PC-9 (cell line): ENCODE results near the gene HRNR. TPM values are rescaled to one million over a fixed set of nuclear protein-coding genes. Genes with fewer than 3 reads are reported as not detected.

Source experiments
- BruUV-seq: library from RNA; stranded (reverse); fragments of 400-500 nt; replicated peaks from 2 replicates; lab custom pipeline; 2021; lab: Mats Ljungman, UMichigan
- CTCF ChIA-PET: fragments of 300-600 bp; sonication (Branson Sonifier 250); formaldehyde crosslinking; loops from one replicate; lab custom pipeline; 2022; ENCODE audit warnings: antibody characterized with exemption; lab: Charles Lee
- POLR2A ChIA-PET: fragments of 300-600 bp; sonication (Branson Sonifier 250); formaldehyde crosslinking; loops from one replicate; lab custom pipeline; 2022; ENCODE audit warnings: antibody characterized with exemption; ENCODE audit not compliant: unreplicated experiment; lab: Charles Lee
- DNase-seq, 2 experiments: peaks; one replicate each; pipeline versions ENCODE4 v3.0.0 to v3.0.0-alpha.2; 2015 to 2022; ENCODE audit warnings: mixed read lengths in 1 of 2
- H2AFZ ChIP-seq: fragments of 200-600 bp; sonication (generic); 2 replicates; pipeline ENCODE4 v1.8.1; 2017; ENCODE audit warnings: antibody characterized with exemption
- H3F3A ChIP-seq: fragments of 200-600 bp; sonication (generic); 2 replicates; pipeline ENCODE4 v1.8.1; 2017; ENCODE audit warnings: antibody characterized with exemption, mild to moderate bottlenecking, low read depth; ENCODE audit not compliant: insufficient read depth
- H3K27ac ChIP-seq: fragments of 200-600 bp; sonication (generic); 2 replicates; pipeline ENCODE4 v1.6.1; 2016; ENCODE audit warnings: mixed run types
- H3K27me3 ChIP-seq: fragments of 200-600 bp; sonication (generic); 2 replicates; pipeline ENCODE4 v1.6.1; 2016; ENCODE audit warnings: low read depth, mixed run types; ENCODE audit not compliant: insufficient read depth
- H3K36me3 ChIP-seq: fragments of 200-600 bp; sonication (generic); 2 replicates; pipeline ENCODE4 v1.6.1; 2016; ENCODE audit warnings: low read depth, mixed run types
- H3K4me1 ChIP-seq: fragments of 200-600 bp; sonication (generic); replicated peaks from 2 replicates; pipeline ENCODE4 v1.6.1; 2016; ENCODE audit warnings: mixed run types; ENCODE audit not compliant: insufficient read depth
- H3K4me2 ChIP-seq: fragments of 200-600 bp; sonication (generic); 2 replicates; pipeline ENCODE4 v1.6.1; 2017; ENCODE audit warnings: mixed run types
- H3K4me3 ChIP-seq: fragments of 200-600 bp; sonication (generic); 2 replicates; pipeline ENCODE4 v1.6.1; 2016; ENCODE audit warnings: mixed run types
- H3K79me2 ChIP-seq: fragments of 200-600 bp; sonication (generic); 2 replicates; pipeline ENCODE4 v1.6.1; 2017; ENCODE audit warnings: low read depth, mixed run types
- H3K9me2 ChIP-seq: fragments of 200-600 bp; sonication (generic); 2 replicates; pipeline ENCODE4 v1.8.1; 2017; ENCODE audit warnings: mild to moderate bottlenecking; ENCODE audit not compliant: insufficient read depth
- H3K9me3 ChIP-seq: fragments of 200-600 bp; sonication (generic); 2 replicates; pipeline ENCODE4 v1.8.1; 2016; ENCODE audit warnings: low read depth; ENCODE audit not compliant: insufficient read depth
- H4K20me1 ChIP-seq: fragments of 200-600 bp; sonication (generic); 2 replicates; pipeline ENCODE4 v1.8.1; 2017; ENCODE audit not compliant: insufficient read depth
- CTCF ChIP-seq: fragments of 200-600 bp; sonication (generic); conservative IDR thresholded peaks from 2 replicates; pipeline ENCODE4 v1.6.1; 2017; ENCODE audit warnings: mixed run types, antibody characterized with exemption, mild to moderate bottlenecking, moderate library complexity
- EZH2 ChIP-seq: fragments of 200-600 bp; sonication (generic); IDR thresholded peaks from 2 replicates; pipeline ENCODE4 v1.8.0; 2017; ENCODE audit warnings: antibody characterized with exemption, low read depth
- intact Hi-C: fragments of 100-400 bp; cut with micrococcal nuclease; formaldehyde crosslinking; loops from one replicate; pipeline ENCODE4 v1.10.0; 2022; ENCODE audit not compliant: unreplicated experiment
- total RNA-seq: library from RNA; stranded (reverse); gene quantifications from 2 replicates; pipeline ENCODE4 v1.2.3, GENCODE V29; 2021

The HRNR gene
- total RNA-seq, 1 experiment from 2014 or later: not detected

- POLR2A ChIA-PET: interaction anchor here (0.6 kb wide), 1 partner anchor 247 kb away, joined by 4 read pairs; no protein-coding TSS in a partner anchor
- H3F3A ChIP-seq: no peaks in the 10 kb centered on the region
- no peak overlapping the region for H3K27ac ChIP-seq
- BruUV-seq: no TSS peak
- H3K9me2 ChIP-seq: no peaks in the 10 kb centered on the region
- TF ChIP-seq EZH2: no peak
- no peak for TF ChIP-seq CTCF
- H3K79me2 ChIP-seq: no peaks in the 10 kb centered on the region
- no peak for DNase-seq
- intact Hi-C loops: no loop called here
- no peaks in the 10 kb centered on the region for H4K20me1 ChIP-seq
- H2AFZ ChIP-seq: no peak overlapping the region
- H3K4me1 ChIP-seq: no peaks in the 10 kb centered on the region
- no peak overlapping the region for H3K4me3 ChIP-seq
- H3K27me3 ChIP-seq: no peaks in the 10 kb centered on the region
- H3K9me3 ChIP-seq: no peaks in the 10 kb centered on the region
- no peaks in the 10 kb centered on the region for H3K36me3 ChIP-seq
- CTCF ChIA-PET: no interaction called here
- H3K4me2 ChIP-seq: no peak overlapping the region
Observed at GRCh38 chr1:152247316-152247715, 23.3 kb upstream of the HRNR start.

- H3K9me3 ChIP-seq: no peaks in the 10 kb centered on the region
- H3K4me1 ChIP-seq: no peaks in the 10 kb centered on the region
- no peaks in the 10 kb centered on the region for H3K9me2 ChIP-seq
- no peaks in the 10 kb centered on the region for H3K79me2 ChIP-seq
- H2AFZ ChIP-seq: no peak overlapping the region
- BruUV-seq: no TSS peak
- no peak overlapping the region for H3K27ac ChIP-seq
- CTCF ChIA-PET: no interaction called here
- POLR2A ChIA-PET: no interaction called here
- no peaks in the 10 kb centered on the region for H4K20me1 ChIP-seq
- no peak overlapping the region for H3K4me2 ChIP-seq
- TF ChIP-seq CTCF (no peak), EZH2 (no peak)
- no peak for DNase-seq
- intact Hi-C loops: no loop called here
- no peaks in the 10 kb centered on the region for H3K36me3 ChIP-seq
- H3K4me3 ChIP-seq: no peak overlapping the region
- no peaks in the 10 kb centered on the region for H3F3A ChIP-seq
- no peaks in the 10 kb centered on the region for H3K27me3 ChIP-seq
Observed at GRCh38 chr1:152244576-152245273, 20.7 kb upstream of the HRNR start.

- no TSS peak for BruUV-seq
- Histone ChIP-seq H3K27ac (no peak overlapping the region), H3K4me1 (no peaks in the 10 kb centered on the region), H3K4me3 (no peak overlapping the region), H2AFZ (no peak overlapping the region), H3K4me2 (no peak overlapping the region), H3K9me3 (no peaks in the 10 kb centered on the region), H3F3A (no peaks in the 10 kb centered on the region), H3K27me3 (no peaks in the 10 kb centered on the region), H3K9me2 (no peaks in the 10 kb centered on the region), H3K36me3 (no peaks in the 10 kb centered on the region), H3K79me2 (no peaks in the 10 kb centered on the region), H4K20me1 (no peaks in the 10 kb centered on the region)
- no peak for DNase-seq
- no peak for TF ChIP-seq CTCF
- no peak for TF ChIP-seq EZH2
- ChIA-PET POLR2A (no interaction called here), CTCF (no interaction called here)
- intact Hi-C loops: no loop called here
Observed at GRCh38 chr1:152237093-152237492, 13.1 kb upstream of the HRNR start.
